Epidermal melanocyte (primary cell): Measurements from ENCODE around the gene ZC3H13.
"Not testable (repeated sequence)": the region's sequence is repeated elsewhere in the genome, so short reads cannot be mapped to it uniquely, and the experiment has no call there.

Experiments
- DNase-seq: peaks from one replicate; pipeline ENCODE4 v3.0.0; 2011; ENCODE audit warnings: low spot score; ENCODE audit not compliant: insufficient read length

The ZC3H13 gene

GRCh38 chr13:46015366-46015765, 37.2 kb downstream of the ZC3H13 start:
- DNase-seq: no peak

- no peak for DNase-seq
Observed at GRCh38 chr13:46012404-46012803, 40.1 kb downstream of the ZC3H13 start.

GRCh38 chr13:46010148-46010547, 42.4 kb downstream of the ZC3H13 start:
- no peak for DNase-seq

- DNase-seq: no peak
Observed at GRCh38 chr13:46008631-46009030, 43.9 kb downstream of the ZC3H13 start.

- no peak for DNase-seq
Observed at GRCh38 chr13:46006688-46007452, 45.7 kb downstream of the ZC3H13 start.

- no peak for DNase-seq
Observed at GRCh38 chr13:46004491-46004890, 48.1 kb downstream of the ZC3H13 start.

GRCh38 chr13:45996631-45997030, 55.9 kb downstream of the ZC3H13 start:
- no peak for DNase-seq

GRCh38 chr13:45995245-45995644, 57.3 kb downstream of the ZC3H13 start:
- no peak for DNase-seq

- no peak for DNase-seq
Observed at GRCh38 chr13:45994752-45995151, 57.8 kb downstream of the ZC3H13 start.

- DNase-seq: no peak
Observed at GRCh38 chr13:45989607-45990006, 62.9 kb downstream of the ZC3H13 start.

- DNase-seq: not testable (repeated sequence)
Observed at GRCh38 chr13:45981127-45981526, 71.4 kb downstream of the ZC3H13 start.

- no peak for DNase-seq
Observed at GRCh38 chr13:45975337-45975736, 77.2 kb downstream of the ZC3H13 start.

- no peak for DNase-seq
Observed at GRCh38 chr13:45974500-45974899, 78.0 kb downstream of the ZC3H13 start.

GRCh38 chr13:45967589-45967988, 85.0 kb downstream of the ZC3H13 start:
- DNase-seq: no peak

GRCh38 chr13:45966715-45967114, 85.8 kb downstream of the ZC3H13 start:
- no peak for DNase-seq

GRCh38 chr13:45961468-45961867, 91.1 kb downstream of the ZC3H13 start:
- DNase-seq: no peak

- DNase-seq: no peak
Observed at GRCh38 chr13:45954836-45955800, 97.4 kb downstream of the ZC3H13 start.

GRCh38 chr13:45953082-45953481, 99.5 kb downstream of the ZC3H13 start:
- DNase-seq: no peak

- DNase-seq: no peak
Observed at GRCh38 chr13:45951724-45952123, 100.8 kb downstream of the ZC3H13 start.

GRCh38 chr13:45951166-45951565, 101.4 kb downstream of the ZC3H13 start:
- DNase-seq: no peak

GRCh38 chr13:45950386-45951000, 102.1 kb downstream of the ZC3H13 start:
- DNase-seq: no peak

GRCh38 chr13:45949161-45949560, 103.4 kb downstream of the ZC3H13 start:
- DNase-seq: no peak
